ENCODE results near the gene RNF14.

Gene RNF14

GRCh38 chr5:141949511-141949910, 19.4 kb upstream of the RNF14 start:
- Histone ChIP-seq H3K4me3 (ENCODE audit: low read depth, low read length) (no peak overlapping the region), H3K27me3 (ENCODE audit: insufficient read depth, low read depth, severe bottlenecking) (no peaks in the 10 kb centered on the region), H3K9me3 (ENCODE audit: severe bottlenecking) (no peaks in the 10 kb centered on the region), H3K27ac (no peak overlapping the region), H3K36me3 (no peaks in the 10 kb centered on the region)
- no peak for DNase-seq
- TF ChIP-seq CTCF (IDR thresholded peaks at IDR 0.05; ENCODE audit: low read depth, low read length): no peak

- Histone ChIP-seq H3K27me3 (ENCODE audit: insufficient read depth, low read depth, severe bottlenecking) (no peaks in the 10 kb centered on the region), H3K9me3 (ENCODE audit: severe bottlenecking) (no peaks in the 10 kb centered on the region), H3K4me3 (ENCODE audit: low read depth, low read length) (no peak overlapping the region), H3K36me3 (no peaks in the 10 kb centered on the region), H3K27ac (no peak overlapping the region)
- no peak for DNase-seq
- no peak for TF ChIP-seq CTCF (IDR thresholded peaks at IDR 0.05; ENCODE audit: low read depth, low read length)
These were observed 18.5 kb upstream of the RNF14 start for GRCh38 chr5:141950207-141951005.

GRCh38 chr5:141951332-141951781, 17.5 kb upstream of the RNF14 start:
- no peak overlapping the region for H3K4me3 ChIP-seq (ENCODE audit: low read depth, low read length)

GRCh38 chr5:141952020-141952419, 16.9 kb upstream of the RNF14 start:
- no peaks in the 10 kb centered on the region for H3K36me3 ChIP-seq
- no peak for TF ChIP-seq CTCF (IDR thresholded peaks at IDR 0.05; ENCODE audit: low read depth, low read length)
- no peak overlapping the region for H3K4me3 ChIP-seq (ENCODE audit: low read depth, low read length)
- H3K27me3 ChIP-seq (ENCODE audit: insufficient read depth, low read depth, severe bottlenecking): no peaks in the 10 kb centered on the region
- no peaks in the 10 kb centered on the region for H3K9me3 ChIP-seq (ENCODE audit: severe bottlenecking)
- H3K27ac ChIP-seq: no peak overlapping the region
- no peak for DNase-seq

More at GRCh38 chr5:141951332-141951781, 17.5 kb upstream of the RNF14 start:
- TF ChIP-seq CTCF (IDR thresholded peaks at IDR 0.05; ENCODE audit: low read depth, low read length): peak; percentile 81
- H3K27ac ChIP-seq: no peak overlapping the region
- no peaks in the 10 kb centered on the region for H3K36me3 ChIP-seq
- no peaks in the 10 kb centered on the region for H3K27me3 ChIP-seq (ENCODE audit: insufficient read depth, low read depth, severe bottlenecking)
- DNase-seq: peak; percentile 59
- no peaks in the 10 kb centered on the region for H3K9me3 ChIP-seq (ENCODE audit: severe bottlenecking)

GRCh38 chr5:141954194-141954593, 14.7 kb upstream of the RNF14 start:
- no peak for DNase-seq
- no peaks in the 10 kb centered on the region for H3K36me3 ChIP-seq

More at GRCh38 chr5:141954194-141954593, 14.7 kb upstream of the RNF14 start:
- Histone ChIP-seq H3K27ac (no peak overlapping the region), H3K27me3 (ENCODE audit: insufficient read depth, low read depth, severe bottlenecking) (no peaks in the 10 kb centered on the region), H3K9me3 (ENCODE audit: severe bottlenecking) (no peaks in the 10 kb centered on the region), H3K4me3 (ENCODE audit: low read depth, low read length) (no peak overlapping the region)
- TF ChIP-seq CTCF (IDR thresholded peaks at IDR 0.05; ENCODE audit: low read depth, low read length): no peak

Data from WERI-Rb-1 (cell line).